ENCODE results near the gene CPNE4. TPM values are rescaled to one million over a fixed set of nuclear protein-coding genes. Genes with fewer than 3 reads are reported as not detected.
A peak's percentile ranks its signal among the peaks of the same experiment; 100 is the strongest.

The CPNE4 gene
- total and polyA plus RNA-seq, 9 of the 15 experiments (the other 6 are each of a cell fraction or from before 2014, with no cell fraction given), result not detected

- TF ChIP-seq RFX1 (IDR thresholded peaks at IDR 0.05), result peak; percentile 34; the same call in 1 of the 2 replicates
- TF ChIP-seq ZNF511 (CRISPR knock-in tag; IDR thresholded peaks at IDR 0.05), result peak; percentile 74; the same call in 1 of the 2 replicates
- TF ChIP-seq CCNT2 (IDR thresholded peaks at IDR 0.05; ENCODE audit: borderline replicate concordance, extremely low read depth, insufficient read length, low read depth, low read length), result no peak
- TF ChIP-seq, protein P1, sequence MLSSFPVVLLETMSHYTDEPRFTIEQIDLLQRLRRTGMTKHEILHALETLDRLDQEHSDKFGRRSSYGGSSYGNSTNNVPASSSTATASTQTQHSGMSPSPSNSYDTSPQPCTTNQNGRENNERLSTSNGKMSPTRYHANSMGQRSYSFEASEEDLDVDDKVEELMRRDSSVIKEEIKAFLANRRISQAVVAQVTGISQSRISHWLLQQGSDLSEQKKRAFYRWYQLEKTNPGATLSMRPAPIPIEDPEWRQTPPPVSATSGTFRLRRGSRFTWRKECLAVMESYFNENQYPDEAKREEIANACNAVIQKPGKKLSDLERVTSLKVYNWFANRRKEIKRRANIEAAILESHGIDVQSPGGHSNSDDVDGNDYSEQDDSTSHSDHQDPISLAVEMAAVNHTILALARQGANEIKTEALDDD (IDR thresholded peaks at IDR 0.05), result no peak
- no peak for TF ChIP-seq JUND (IDR thresholded peaks at IDR 0.05; ENCODE audit: borderline replicate concordance, low read depth, low read length)
- peak; percentile 27; the same call in 1 of the 3 replicates for TF ChIP-seq JUND (tag; IDR thresholded peaks at IDR 0.05; ENCODE audit: borderline replicate concordance, low read depth, low read length)
- no peak for TF ChIP-seq DNMT1 (IDR thresholded peaks at IDR 0.05)
- TF ChIP-seq CREM (IDR thresholded peaks at IDR 0.05; ENCODE audit: low read depth), result peak; percentile 73; the same call in 1 of the 2 replicates
- peak; percentile 94 for TF ChIP-seq MIER1 (IDR thresholded peaks at IDR 0.05; ENCODE audit: low read depth)
Observed at GRCh38 chr3:132034486-132035464, at the start of gene CPNE4 (continued).

Data from K562 (cell line).